Activated CD8-positive, alpha-beta memory T cell treated with anti-CD3 and anti-CD28 coated beads, Interleukin-2, amount 10 ng/mL, durations not matched to agents 7 days and 5 days (primary cell): ENCODE results near the gene FLNB. TPM values are rescaled to one million over a fixed set of nuclear protein-coding genes. Genes with fewer than 3 reads are reported as not detected.

Source experiments
- ATAC-seq: fragments of 150-1000 bp; cut with Tn5 transposase; one replicate; pipeline ENCODE4 v1.10.0; 2021; ENCODE audit warnings: moderate library complexity
- CTCF ChIA-PET: fragments of 350-600 bp; sonication (Branson Sonifier 250); formaldehyde crosslinking; loops from one replicate; lab custom pipeline; 2021; ENCODE audit warnings: antibody characterized with exemption; lab: Charles Lee
- DNase-seq: peaks from one replicate; pipeline ENCODE4 v3.0.0-alpha.2; 2020
- H3K27ac Mint-ChIP-seq: one replicate; pipeline ENCODE4 v1.8.0; 2021; ENCODE audit warnings: mild to moderate bottlenecking, mixed read lengths
- H3K27me3 Mint-ChIP-seq: one replicate; pipeline ENCODE4 v1.8.0; 2021; ENCODE audit warnings: mixed read lengths
- H3K36me3 Mint-ChIP-seq: one replicate; pipeline ENCODE4 v1.8.0; 2021; ENCODE audit warnings: mild to moderate bottlenecking, mixed read lengths
- H3K4me1 Mint-ChIP-seq: one replicate; pipeline ENCODE4 v1.8.0; 2021; ENCODE audit warnings: mixed read lengths
- H3K4me3 Mint-ChIP-seq: one replicate; pipeline ENCODE4 v1.8.0; 2021; ENCODE audit warnings: mild to moderate bottlenecking, moderate library complexity, mixed read lengths
- H3K9me3 Mint-ChIP-seq: one replicate; pipeline ENCODE4 v1.8.0; 2022; ENCODE audit warnings: low read depth, mixed read lengths
- total RNA-seq, 2 experiments: library from RNA; stranded (reverse); gene quantifications; one replicate each; pipeline ENCODE4 v1.2.3, GENCODE V29; 2021

FLNB gene
- total RNA-seq, 2 experiments from 2014 or later, result 9.8 to 13.2 TPM

DNA sequence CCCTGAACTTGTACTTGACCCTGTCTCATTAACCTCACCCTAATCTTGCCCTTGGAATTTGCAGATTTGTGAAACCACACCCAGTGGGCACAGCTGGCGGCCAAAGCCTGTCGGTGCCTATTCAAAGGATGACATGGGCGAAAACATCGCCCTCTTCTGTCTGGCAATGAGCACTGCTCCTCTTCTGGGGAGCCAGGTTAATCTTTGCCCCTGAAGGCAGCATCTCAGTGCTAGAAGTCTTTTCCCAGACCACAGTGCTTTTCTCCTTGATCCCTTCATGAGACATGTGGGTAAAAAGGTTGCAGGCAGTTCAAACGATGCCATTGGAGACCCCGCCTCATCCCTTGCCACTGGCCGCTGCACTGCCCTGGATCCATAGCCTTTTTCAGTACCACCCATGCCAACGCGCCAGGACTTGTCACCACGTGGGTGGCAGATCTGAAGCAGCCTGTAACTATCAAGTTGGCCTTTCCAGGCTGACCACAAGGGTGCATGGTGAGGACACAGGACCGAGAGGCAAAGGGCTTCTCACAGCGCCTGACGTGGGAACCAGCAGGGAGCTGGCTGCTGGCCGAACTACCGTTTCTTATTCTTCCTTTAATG lies 209.1 kb downstream of the FLNB start:
- CTCF ChIA-PET, result interaction anchor here (0.6 to 4.6 kb wide), 19 partner anchors 9 to 390 kb away, joined by 3 to 53 read pairs (median 4); partner anchors contain the start of genes ABHD6, FLNB, HTD2 and RPP14
- no peak overlapping the region for H3K27ac Mint-ChIP-seq
- DNase-seq (peak; percentile 65), ATAC-seq (peak; percentile 81)
- no peaks in the 10 kb centered on the region for H3K9me3 Mint-ChIP-seq
- no peak overlapping the region for H3K4me3 Mint-ChIP-seq
- H3K4me1 Mint-ChIP-seq, result peaks cover 31% of the 10 kb centered on the region
- peaks cover 4% of the 10 kb centered on the region for H3K27me3 Mint-ChIP-seq
- no peaks in the 10 kb centered on the region for H3K36me3 Mint-ChIP-seq

GRCh38 chr3:58218904-58219303 lies 210.7 kb downstream of the FLNB start:
- no peaks in the 10 kb centered on the region for H3K27me3 Mint-ChIP-seq
- no peaks in the 10 kb centered on the region for H3K9me3 Mint-ChIP-seq
- no peak overlapping the region for H3K27ac Mint-ChIP-seq
- H3K36me3 Mint-ChIP-seq, result no peaks in the 10 kb centered on the region
- H3K4me1 Mint-ChIP-seq, result peaks cover 31% of the 10 kb centered on the region
- no peak overlapping the region for H3K4me3 Mint-ChIP-seq
- DNase-seq (no peak), ATAC-seq (no peak)
- CTCF ChIA-PET, result interaction anchor here (1.1 to 4.6 kb wide), 8 partner anchors 15 to 87 kb away, joined by 3 to 53 read pairs (median 4); partner anchors contain the start of genes HTD2 and RPP14

Other genes starting within 250 kb of the FLNB start
- not detected for gene DNASE1L3, start 202.6 kb downstream of the FLNB start, total RNA-seq
- gene ABHD6, start 229.4 kb downstream of the FLNB start, total RNA-seq, result 1 to 10 TPM; 5.0 to 7.3 TPM